ENCODE data around the gene GIT2. TPM values are rescaled to one million over a fixed set of nuclear protein-coding genes. Genes with fewer than 3 reads are reported as not detected.

The GIT2 gene
- total RNA-seq, 1 donor from 2014 or later: 37.6 TPM

- H3K9ac ChIP-seq (ENCODE audit: low read depth in 1 of 3, low read length in 3 of 3): no peak overlapping the region
Observed at GRCh38 chr12:109926488-109927210, 69.5 kb downstream of the GIT2 start.

DNA sequence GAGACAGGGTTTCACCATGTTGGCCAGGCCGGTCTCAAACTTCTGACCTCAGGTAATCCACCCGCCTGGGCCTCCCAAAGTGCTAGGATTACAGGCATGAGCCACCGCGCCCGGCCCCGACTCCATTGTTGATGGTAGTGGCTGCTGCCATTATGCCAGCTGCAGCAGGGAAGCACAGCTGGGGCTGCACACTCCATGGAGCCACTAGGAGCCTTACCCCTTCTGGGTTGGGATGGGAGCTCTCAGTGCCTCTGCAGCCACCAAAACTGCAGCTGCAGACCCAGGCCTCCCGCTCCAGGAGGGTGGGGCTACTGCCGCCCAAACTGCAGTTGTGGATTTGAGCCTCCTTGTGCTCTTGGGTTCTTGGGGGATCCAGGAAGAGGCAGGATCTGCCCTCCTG is 70.2 kb downstream of the GIT2 start:
- Histone ChIP-seq H3K4me1 (ENCODE audit: control insufficient read depth in 3 of 3, insufficient read depth in 3 of 3, low read length in 3 of 3) (peaks cover 5 to 11% (median 9%) of the 10 kb centered on the region in 3 donors), H3K36me3 (ENCODE audit: control insufficient read depth in 3 of 3, insufficient read depth in 3 of 3, low read length in 3 of 3) (peaks cover 12 to 23% (median 13%) of the 10 kb centered on the region in 3 donors), H3K9ac (ENCODE audit: low read depth in 1 of 3, low read length in 3 of 3) (no peak overlapping the region), H3K4me3 (ENCODE audit: low read length in 3 of 3) (no peak overlapping the region), H3K27me3 (ENCODE audit: control insufficient read depth in 3 of 3, insufficient read depth in 3 of 3, low read length in 3 of 3) (no peaks in the 10 kb centered on the region), H3K27ac (ENCODE audit: low read depth, low read length) (no peak overlapping the region), H3K9me3 (ENCODE audit: control insufficient read depth in 3 of 3, low read length in 3 of 3) (no peaks in the 10 kb centered on the region)

More at GRCh38 chr12:109926488-109927210, 69.5 kb downstream of the GIT2 start:
- Histone ChIP-seq H3K4me1 (ENCODE audit: control insufficient read depth in 3 of 3, insufficient read depth in 3 of 3, low read length in 3 of 3) (peaks cover 5 to 11% (median 9%) of the 10 kb centered on the region in 3 donors), H3K9me3 (ENCODE audit: control insufficient read depth in 3 of 3, low read length in 3 of 3) (no peaks in the 10 kb centered on the region), H3K27ac (ENCODE audit: low read depth, low read length) (no peak overlapping the region), H3K4me3 (ENCODE audit: low read length in 3 of 3) (no peak overlapping the region), H3K36me3 (ENCODE audit: control insufficient read depth in 3 of 3, insufficient read depth in 3 of 3, low read length in 3 of 3) (peaks cover 18 to 25% (median 18%) of the 10 kb centered on the region in 3 donors), H3K27me3 (ENCODE audit: control insufficient read depth in 3 of 3, insufficient read depth in 3 of 3, low read length in 3 of 3) (no peaks in the 10 kb centered on the region)

DNA sequence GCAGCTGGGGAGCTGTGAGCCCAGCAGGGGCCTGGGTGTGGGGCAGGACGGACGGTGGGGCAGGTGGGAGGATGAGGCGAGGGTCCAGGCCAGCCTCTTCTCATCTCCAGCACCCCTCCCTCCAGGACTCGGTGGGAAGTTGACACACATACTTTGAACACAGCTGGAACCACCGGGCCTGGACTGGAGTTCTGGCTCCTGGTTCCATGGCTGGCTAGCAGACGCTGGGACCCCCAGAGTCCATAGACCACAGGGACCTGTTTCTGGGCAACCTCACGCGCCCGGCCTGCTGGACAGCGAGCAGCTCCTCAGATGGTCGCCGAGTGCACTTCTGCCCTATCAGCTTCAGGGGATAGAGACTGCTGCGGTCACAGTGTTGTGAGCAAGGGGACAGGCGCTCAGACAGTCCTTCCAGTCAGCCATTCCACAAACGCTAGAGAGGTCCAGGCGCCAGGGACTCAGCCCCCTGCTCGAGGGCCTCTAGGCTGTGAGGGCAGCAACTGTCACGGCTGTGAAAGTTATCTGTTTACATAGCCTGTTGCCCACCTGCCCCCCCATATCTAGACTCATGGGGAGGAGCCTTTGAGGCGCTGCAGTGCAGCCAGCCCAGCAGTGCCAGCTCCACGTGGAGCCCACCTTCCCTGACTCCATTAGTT is 70.9 kb downstream of the GIT2 start:
- Histone ChIP-seq H3K27ac (ENCODE audit: low read depth, low read length) (no peak overlapping the region), H3K9ac (ENCODE audit: low read depth in 1 of 3, low read length in 3 of 3) (no peak overlapping the region), H3K27me3 (ENCODE audit: control insufficient read depth in 3 of 3, insufficient read depth in 3 of 3, low read length in 3 of 3) (no peaks in the 10 kb centered on the region), H3K4me3 (ENCODE audit: low read length in 3 of 3) (no peak overlapping the region), H3K9me3 (ENCODE audit: control insufficient read depth in 3 of 3, low read length in 3 of 3) (no peaks in the 10 kb centered on the region), H3K4me1 (ENCODE audit: control insufficient read depth in 3 of 3, insufficient read depth in 3 of 3, low read length in 3 of 3) (peaks cover 5 to 11% (median 9%) of the 10 kb centered on the region in 3 donors), H3K36me3 (ENCODE audit: control insufficient read depth in 3 of 3, insufficient read depth in 3 of 3, low read length in 3 of 3) (peaks cover 8 to 22% (median 12%) of the 10 kb centered on the region in 3 donors)

DNA sequence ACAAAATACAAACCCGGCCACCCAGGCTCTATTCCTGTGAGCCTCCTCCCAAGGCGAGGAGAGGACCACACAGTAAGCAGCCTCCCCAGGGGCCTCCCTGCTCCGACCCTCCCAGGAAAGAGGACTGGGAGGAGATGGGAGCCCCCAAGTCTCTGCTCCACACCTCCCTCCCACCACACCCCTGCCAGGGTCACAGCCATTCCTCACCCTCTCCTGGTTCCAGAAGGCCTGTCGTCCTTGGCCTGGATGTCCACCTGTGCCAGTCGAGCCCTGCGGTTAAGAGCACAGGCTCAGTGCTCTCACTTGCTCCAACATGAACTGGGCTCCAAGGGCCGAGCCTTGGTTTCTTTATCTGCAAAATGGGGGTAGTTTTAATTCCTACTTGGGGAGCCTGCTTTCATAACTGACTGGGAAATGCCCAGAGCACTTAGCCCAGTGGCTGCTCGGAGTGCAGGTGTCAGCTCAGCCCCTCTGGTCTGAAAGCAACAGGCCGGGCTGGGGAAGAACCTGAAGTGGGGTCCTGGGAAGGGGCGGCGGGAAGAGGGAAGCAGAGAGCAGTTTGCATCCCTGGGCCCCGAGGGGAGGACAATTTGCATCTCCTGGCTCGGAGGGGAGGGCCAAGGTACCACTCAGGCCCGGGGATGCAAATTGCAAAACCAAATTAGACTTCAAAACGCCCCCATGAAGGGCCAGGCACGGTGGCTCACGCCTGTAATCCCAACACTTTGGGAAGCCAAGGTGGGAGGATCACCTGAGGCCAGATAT is 72.5 kb downstream of the GIT2 start:
- Histone ChIP-seq H3K9me3 (ENCODE audit: control insufficient read depth in 3 of 3, low read length in 3 of 3) (no peaks in the 10 kb centered on the region), H3K27me3 (ENCODE audit: control insufficient read depth in 3 of 3, insufficient read depth in 3 of 3, low read length in 3 of 3) (no peaks in the 10 kb centered on the region), H3K27ac (ENCODE audit: low read depth, low read length) (no peak overlapping the region), H3K4me3 (ENCODE audit: low read length in 3 of 3) (no peak overlapping the region), H3K9ac (ENCODE audit: low read depth in 1 of 3, low read length in 3 of 3) (no peak overlapping the region), H3K36me3 (ENCODE audit: control insufficient read depth in 3 of 3, insufficient read depth in 3 of 3, low read length in 3 of 3) (peaks cover 11 to 19% (median 16%) of the 10 kb centered on the region in 3 donors), H3K4me1 (ENCODE audit: control insufficient read depth in 3 of 3, insufficient read depth in 3 of 3, low read length in 3 of 3) (peaks cover 5 to 11% (median 9%) of the 10 kb centered on the region in 3 donors)

DNA sequence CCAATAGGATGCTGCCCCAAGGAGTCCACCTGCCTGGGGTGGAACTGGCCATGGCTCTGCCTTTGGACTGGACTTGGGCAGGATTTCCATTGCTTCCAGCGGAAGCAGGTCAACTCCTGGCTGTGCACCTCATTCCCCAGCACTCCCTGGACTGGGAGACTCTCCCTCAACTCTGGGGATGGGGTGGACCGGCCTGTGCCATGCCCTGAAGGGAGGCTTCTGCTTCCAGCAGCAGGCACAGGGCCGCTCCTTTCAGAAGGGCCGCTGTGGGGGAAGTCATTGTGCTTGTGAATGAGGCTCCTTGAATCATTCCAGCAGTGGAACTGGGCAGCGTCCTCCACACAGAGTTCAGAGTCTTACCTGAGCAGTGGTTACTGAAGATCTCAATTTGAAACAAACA is 73.1 kb downstream of the GIT2 start:
- Histone ChIP-seq H3K27me3 (ENCODE audit: control insufficient read depth in 3 of 3, insufficient read depth in 3 of 3, low read length in 3 of 3) (no peaks in the 10 kb centered on the region), H3K27ac (ENCODE audit: low read depth, low read length) (no peak overlapping the region), H3K9me3 (ENCODE audit: control insufficient read depth in 3 of 3, low read length in 3 of 3) (no peaks in the 10 kb centered on the region), H3K36me3 (ENCODE audit: control insufficient read depth in 3 of 3, insufficient read depth in 3 of 3, low read length in 3 of 3) (peaks cover 11 to 20% (median 18%) of the 10 kb centered on the region in 3 donors), H3K9ac (ENCODE audit: low read depth in 1 of 3, low read length in 3 of 3) (no peak overlapping the region), H3K4me3 (ENCODE audit: low read length in 3 of 3) (no peak overlapping the region), H3K4me1 (ENCODE audit: control insufficient read depth in 3 of 3, insufficient read depth in 3 of 3, low read length in 3 of 3) (peaks cover 1 to 5% (median 4%) of the 10 kb centered on the region in 3 donors)

DNA sequence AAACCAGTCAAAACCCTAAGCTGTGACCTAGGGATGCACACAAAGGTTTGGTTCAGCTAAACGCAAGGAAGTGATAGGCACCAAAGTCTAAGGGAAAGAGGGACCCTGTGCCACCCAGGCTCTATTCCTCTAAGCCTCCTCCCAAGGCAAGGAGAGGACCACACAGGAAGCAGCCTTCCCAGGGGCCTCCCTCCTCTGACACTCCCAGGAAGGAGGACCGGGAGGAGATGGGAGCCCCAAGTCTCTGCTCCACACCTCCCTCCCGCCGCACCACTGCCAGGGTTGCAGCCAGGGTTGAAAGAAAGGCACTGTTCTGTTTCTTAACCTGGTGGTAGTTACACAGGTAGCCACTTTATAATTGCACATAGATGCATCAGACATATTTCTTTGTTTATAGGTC is 74.2 kb downstream of the GIT2 start:
- H3K27ac ChIP-seq (ENCODE audit: low read depth, low read length): no peak overlapping the region

DNA sequence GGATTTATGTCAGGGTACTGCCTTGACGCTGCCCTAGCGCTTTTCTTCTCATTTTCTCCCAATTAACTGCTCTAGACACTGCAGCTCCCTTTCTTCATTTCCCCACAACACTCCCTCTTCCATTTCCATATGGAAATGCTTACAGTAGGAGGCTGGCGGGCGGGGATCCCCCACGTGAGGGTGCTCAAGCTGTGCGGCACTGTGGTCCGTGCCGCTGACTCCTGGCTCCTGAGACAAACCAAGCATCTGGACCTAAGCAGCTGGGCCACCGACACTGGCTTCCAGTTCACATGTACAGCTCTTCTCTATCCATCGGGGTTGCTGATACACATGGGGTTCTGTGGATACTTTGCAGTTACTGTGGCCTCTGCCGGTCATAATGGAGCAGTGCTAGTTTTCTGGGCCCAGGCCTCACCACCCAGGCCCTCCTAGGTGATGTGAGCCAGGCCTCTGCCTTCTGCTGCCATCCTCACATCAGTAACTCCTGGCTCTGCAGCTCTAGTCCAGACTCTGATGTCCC is 75.8 kb downstream of the GIT2 start:
- Histone ChIP-seq H3K27me3 (ENCODE audit: control insufficient read depth in 3 of 3, insufficient read depth in 3 of 3, low read length in 3 of 3) (no peaks in the 10 kb centered on the region), H3K9me3 (ENCODE audit: control insufficient read depth in 3 of 3, low read length in 3 of 3) (no peaks in the 10 kb centered on the region), H3K4me1 (ENCODE audit: control insufficient read depth in 3 of 3, insufficient read depth in 3 of 3, low read length in 3 of 3) (no peaks in the 10 kb centered on the region), H3K4me3 (ENCODE audit: low read length in 3 of 3) (no peak overlapping the region), H3K36me3 (ENCODE audit: control insufficient read depth in 3 of 3, insufficient read depth in 3 of 3, low read length in 3 of 3) (peaks cover 29 to 45% (median 45%) of the 10 kb centered on the region in 3 donors), H3K27ac (ENCODE audit: low read depth, low read length) (no peak overlapping the region), H3K9ac (ENCODE audit: low read depth in 1 of 3, low read length in 3 of 3) (no peak overlapping the region)

More for the DNA sequence above, 74.2 kb downstream of the GIT2 start:
- H3K4me1 ChIP-seq (ENCODE audit: control insufficient read depth in 3 of 3, insufficient read depth in 3 of 3, low read length in 3 of 3): no peaks in the 10 kb centered on the region
- no peaks in the 10 kb centered on the region for H3K27me3 ChIP-seq (ENCODE audit: control insufficient read depth in 3 of 3, insufficient read depth in 3 of 3, low read length in 3 of 3)
- no peaks in the 10 kb centered on the region for H3K9me3 ChIP-seq (ENCODE audit: control insufficient read depth in 3 of 3, low read length in 3 of 3)
- H3K9ac ChIP-seq (ENCODE audit: low read depth in 1 of 3, low read length in 3 of 3): no peak overlapping the region
- peaks cover 17 to 31% (median 29%) of the 10 kb centered on the region in 3 donors for H3K36me3 ChIP-seq (ENCODE audit: control insufficient read depth in 3 of 3, insufficient read depth in 3 of 3, low read length in 3 of 3)
- no peak overlapping the region for H3K4me3 ChIP-seq (ENCODE audit: low read length in 3 of 3)

DNA sequence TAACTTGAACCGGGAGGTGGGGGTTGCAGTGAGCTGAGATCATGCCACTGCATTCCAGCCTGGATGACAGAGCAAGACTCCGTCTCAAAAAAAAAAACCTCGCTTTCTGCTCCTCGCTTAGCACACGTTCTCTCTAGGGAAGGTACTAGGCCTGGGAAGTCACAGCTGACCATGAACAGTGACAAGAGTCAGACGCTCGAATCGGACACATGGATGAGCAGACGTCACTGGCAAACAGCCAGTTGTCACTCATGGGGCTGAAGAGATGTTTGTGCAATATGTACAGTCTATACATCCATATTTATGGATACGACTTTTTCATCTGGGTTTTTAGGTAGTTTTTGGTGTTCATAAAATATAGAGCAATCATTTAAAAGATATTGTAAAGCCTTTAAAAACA is 76.7 kb downstream of the GIT2 start:
- Histone ChIP-seq H3K9me3 (ENCODE audit: control insufficient read depth in 3 of 3, low read length in 3 of 3) (no peaks in the 10 kb centered on the region), H3K27me3 (ENCODE audit: control insufficient read depth in 3 of 3, insufficient read depth in 3 of 3, low read length in 3 of 3) (no peaks in the 10 kb centered on the region), H3K9ac (ENCODE audit: low read depth in 1 of 3, low read length in 3 of 3) (no peak overlapping the region), H3K4me3 (ENCODE audit: low read length in 3 of 3) (no peak overlapping the region), H3K4me1 (ENCODE audit: control insufficient read depth in 3 of 3, insufficient read depth in 3 of 3, low read length in 3 of 3) (no peaks in the 10 kb centered on the region), H3K27ac (ENCODE audit: low read depth, low read length) (no peak overlapping the region), H3K36me3 (ENCODE audit: control insufficient read depth in 3 of 3, insufficient read depth in 3 of 3, low read length in 3 of 3) (peaks cover 37 to 54% (median 54%) of the 10 kb centered on the region in 3 donors)

- no peak overlapping the region for H3K4me3 ChIP-seq (ENCODE audit: low read length in 3 of 3)
- no peaks in the 10 kb centered on the region for H3K27me3 ChIP-seq (ENCODE audit: control insufficient read depth in 3 of 3, insufficient read depth in 3 of 3, low read length in 3 of 3)
- H3K27ac ChIP-seq (ENCODE audit: low read depth, low read length): no peak overlapping the region
- H3K9me3 ChIP-seq (ENCODE audit: control insufficient read depth in 3 of 3, low read length in 3 of 3): no peaks in the 10 kb centered on the region
- no peak overlapping the region for H3K9ac ChIP-seq (ENCODE audit: low read depth in 1 of 3, low read length in 3 of 3)
- H3K36me3 ChIP-seq (ENCODE audit: control insufficient read depth in 3 of 3, insufficient read depth in 3 of 3, low read length in 3 of 3): peaks cover 55 to 74% (median 64%) of the 10 kb centered on the region in 3 donors
- no peaks in the 10 kb centered on the region for H3K4me1 ChIP-seq (ENCODE audit: control insufficient read depth in 3 of 3, insufficient read depth in 3 of 3, low read length in 3 of 3)
Observed at GRCh38 chr12:109916045-109916444, 80.1 kb downstream of the GIT2 start.

Data from skeletal muscle tissue (tissue), 4 donors.